Mesenchymal stem cell (in vitro differentiated cells and primary cell): Measurements from ENCODE around the gene CYP11A1.

ENCODE experiments used
- DNase-seq: peaks from one replicate; pipeline ENCODE4 v3.0.0-alpha.2; 2013
- H2AFZ ChIP-seq: one replicate; pipeline ENCODE4 v1.6.1; 2013; ENCODE audit warnings: low read depth, mild to moderate bottlenecking, control low read depth, inconsistent platforms, low read length, moderate library complexity
- H2AK5ac ChIP-seq: 2 replicates; pipeline ENCODE4 v1.6.1; 2013; ENCODE audit warnings: low read length, moderate library complexity, mild to moderate bottlenecking, inconsistent platforms; ENCODE audit not compliant: severe bottlenecking
- H2BK120ac ChIP-seq: one replicate; pipeline ENCODE4 v1.6.1; 2013; ENCODE audit warnings: low read depth, mild to moderate bottlenecking, inconsistent platforms, low read length, moderate library complexity
- H2BK12ac ChIP-seq, 2 experiments: one replicate each; pipeline ENCODE4 v1.6.1; 2013; ENCODE audit warnings: inconsistent platforms in 2 of 2, low read length in 2 of 2, mild to moderate bottlenecking in 2 of 2, moderate library complexity in 2 of 2, control low read depth in 1 of 2
- H2BK15ac ChIP-seq: one replicate; pipeline ENCODE4 v1.6.1; 2013; ENCODE audit warnings: mild to moderate bottlenecking, low read depth, inconsistent platforms; ENCODE audit not compliant: poor library complexity, severe bottlenecking
- H2BK5ac ChIP-seq: 2 replicates; pipeline ENCODE4 v1.6.1; 2013; ENCODE audit warnings: low read depth, mild to moderate bottlenecking, low read length, control low read depth, inconsistent platforms; ENCODE audit not compliant: poor library complexity, severe bottlenecking
- H3K14ac ChIP-seq, 2 experiments: one replicate each; pipeline ENCODE4 v1.6.1; 2013; ENCODE audit warnings: inconsistent platforms in 2 of 2, low read length in 2 of 2, control low read depth in 1 of 2, mild to moderate bottlenecking in 1 of 2, moderate library complexity in 1 of 2
- H3K18ac ChIP-seq, 2 experiments: one replicate each; pipeline ENCODE4 v1.6.1; 2013; ENCODE audit warnings: inconsistent platforms in 2 of 2, low read length in 2 of 2, control low read depth in 1 of 2, low read depth in 1 of 2, mild to moderate bottlenecking in 1 of 2
- H3K23ac ChIP-seq, 2 experiments: one replicate each; pipeline ENCODE4 v1.6.1; 2013; ENCODE audit warnings: inconsistent platforms in 2 of 2, low read length in 2 of 2, mild to moderate bottlenecking in 2 of 2, moderate library complexity in 2 of 2, control low read depth in 1 of 2
- H3K27ac ChIP-seq: 2 replicates; pipeline ENCODE4 v1.5.1; 2013; ENCODE audit warnings: mild to moderate bottlenecking, moderate library complexity, low read length, control low read depth, inconsistent platforms; ENCODE audit not compliant: poor library complexity, severe bottlenecking
- H3K27me3 ChIP-seq, 2 experiments: 2 replicates each; pipeline versions ENCODE4 v1.6.1 to v1.7.0; 2013; ENCODE audit warnings: low read length in 2 of 2, mild to moderate bottlenecking in 2 of 2, moderate library complexity in 2 of 2, control low read depth in 1 of 2, inconsistent platforms in 1 of 2; ENCODE audit not compliant: control insufficient read depth in 1 of 2, insufficient read depth in 1 of 2
- H3K36me3 ChIP-seq, 2 experiments: 2 replicates each; pipeline versions ENCODE4 v1.6.1 to v1.7.0; 2013; ENCODE audit warnings: low read length in 2 of 2, control low read depth in 1 of 2, inconsistent platforms in 1 of 2, low read depth in 1 of 2, mild to moderate bottlenecking in 1 of 2; ENCODE audit not compliant: insufficient read depth in 2 of 2, control insufficient read depth in 1 of 2
- H3K4ac ChIP-seq, 2 experiments: one replicate each; pipeline ENCODE4 v1.6.1; 2013; ENCODE audit warnings: inconsistent platforms in 2 of 2, low read length in 2 of 2, mild to moderate bottlenecking in 2 of 2, moderate library complexity in 2 of 2, control low read depth in 1 of 2, low read depth in 1 of 2
- H3K4me1 ChIP-seq: 2 replicates; pipeline ENCODE4 v1.6.1; 2013; ENCODE audit warnings: low read depth, low read length, control low read depth; ENCODE audit not compliant: control insufficient read depth, insufficient read depth
- H3K4me2 ChIP-seq: 2 replicates; pipeline ENCODE4 v1.6.1; 2013; ENCODE audit warnings: low read length, mild to moderate bottlenecking, inconsistent platforms; ENCODE audit not compliant: poor library complexity, severe bottlenecking
- H3K4me3 ChIP-seq, 2 experiments: 2 replicates each; pipeline versions ENCODE4 v1.5.1 to v1.7.0; 2013; ENCODE audit warnings: low read length in 2 of 2, mild to moderate bottlenecking in 2 of 2, control low read depth in 1 of 2, low read depth in 1 of 2; ENCODE audit not compliant: insufficient read depth in 1 of 2
- H3K79me1 ChIP-seq: replicated peaks from 2 replicates; pipeline ENCODE4 v1.6.1; 2013; ENCODE audit warnings: mild to moderate bottlenecking, control low read depth, low read length, inconsistent platforms; ENCODE audit not compliant: poor library complexity, severe bottlenecking
- H3K9ac ChIP-seq: 2 replicates; pipeline ENCODE4 v1.7.0; 2013; ENCODE audit warnings: mild to moderate bottlenecking, low read length, moderate library complexity
- H3K9me3 ChIP-seq: 2 replicates; pipeline ENCODE4 v1.7.0; 2013; ENCODE audit warnings: mild to moderate bottlenecking, low read length; ENCODE audit not compliant: control insufficient read depth
- H4K8ac ChIP-seq: one replicate; pipeline ENCODE4 v1.6.1; 2013; ENCODE audit warnings: inconsistent platforms, mild to moderate bottlenecking, low read length, moderate library complexity
- H4K91ac ChIP-seq: one replicate; pipeline ENCODE4 v1.6.1; 2013; ENCODE audit warnings: mild to moderate bottlenecking, low read length, inconsistent platforms
- WGBS: methylation state at CpG from one replicate; pipeline ENCODE4 v1.1.7; 2013; ENCODE audit warnings: mixed read lengths; 5-methylcytosine and 5-hydroxymethylcytosine counted together

Gene CYP11A1

DNA sequence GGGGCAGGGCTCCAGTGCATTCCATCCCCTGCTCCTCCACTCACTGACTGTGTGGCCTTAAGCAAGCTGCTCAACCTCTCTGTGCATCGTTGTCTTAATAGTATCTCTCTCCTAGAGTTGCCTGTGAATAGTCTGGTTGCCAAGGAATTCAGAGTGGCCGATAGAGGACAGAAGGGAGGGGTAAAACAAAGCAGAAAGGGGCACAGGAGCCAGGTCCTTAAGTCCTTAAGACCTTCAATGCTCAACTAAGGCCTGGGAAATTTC, 13.7 kb upstream of the CYP11A1 start:
- no peak for DNase-seq
- Histone ChIP-seq H3K27ac (no peak overlapping the region), H3K27me3 (no peaks in the 10 kb centered on the region), H3K9me3 (no peaks in the 10 kb centered on the region), H3K4me1 (peaks cover 33% of the 10 kb centered on the region), H3K18ac (no peak overlapping the region), H3K4me3 (no peak overlapping the region), H3K14ac (no peak overlapping the region), H2BK120ac (no peak overlapping the region), H3K4ac (no peak overlapping the region), H4K8ac (no peak overlapping the region), H2AK5ac (no peak overlapping the region), H3K4me2 (no peak overlapping the region), H3K79me1 (peaks cover 1% of the 10 kb centered on the region), H2BK15ac (no peak overlapping the region), H2AFZ (no peak overlapping the region), H4K91ac (no peak overlapping the region), H2BK12ac (no peak overlapping the region), H3K36me3 (peaks cover 0 to 2% of the 10 kb centered on the region in 2 experiments), H3K9ac (peak overlapping the region; percentile 1), H3K23ac (no peak overlapping the region), H2BK5ac (no peak overlapping the region)
- 91% methylated on average over 2 of the region's 2 CpGs for WGBS

DNA sequence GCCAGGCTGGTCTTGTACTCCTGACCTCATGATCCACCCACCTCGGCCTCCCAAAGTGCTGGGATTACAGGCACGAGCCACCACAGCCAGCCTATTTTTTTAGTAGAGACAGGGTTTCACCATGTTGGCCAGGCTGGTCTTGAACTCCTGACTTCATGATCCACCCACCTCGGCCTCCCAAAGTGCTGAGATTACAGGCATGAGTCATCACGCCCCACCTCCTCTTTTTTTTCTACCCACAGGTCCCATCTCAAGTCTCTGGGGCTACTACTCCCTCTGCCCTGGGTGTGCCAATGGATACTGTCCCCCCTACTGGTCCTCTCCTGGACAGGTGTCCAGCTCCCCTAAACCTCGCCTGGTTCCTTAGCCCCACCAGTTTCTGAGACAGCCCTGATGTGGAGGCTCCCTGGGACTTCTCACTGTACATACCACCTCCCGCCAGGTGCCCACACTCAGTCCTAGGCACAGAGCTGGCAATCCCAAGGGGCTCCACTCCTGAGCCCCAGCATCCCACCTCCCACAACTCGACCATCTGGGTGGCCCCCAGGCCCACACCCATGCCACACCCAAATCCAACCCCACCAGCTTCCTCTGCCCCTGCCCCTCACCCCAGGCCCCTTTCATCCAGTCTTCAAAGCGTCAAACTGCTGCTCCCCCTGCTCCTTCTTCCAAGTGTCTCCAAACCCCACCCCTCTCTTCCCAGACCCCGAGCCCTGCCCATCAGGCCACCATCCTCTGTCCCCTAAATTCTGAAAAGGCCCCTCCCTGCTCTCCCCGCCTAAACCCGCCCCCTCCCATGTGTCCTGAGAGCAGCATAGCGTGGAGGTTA, 13.1 kb upstream of the CYP11A1 start:
- no peak overlapping the region for H3K27ac ChIP-seq
- H2BK12ac ChIP-seq = no peak overlapping the region
- H3K27me3 ChIP-seq = no peaks in the 10 kb centered on the region
- no peak overlapping the region for H3K9ac ChIP-seq
- H2AK5ac ChIP-seq = no peak overlapping the region
- H2BK120ac ChIP-seq = no peak overlapping the region
- no peak overlapping the region for H3K18ac ChIP-seq
- H4K8ac ChIP-seq = no peak overlapping the region
- no peak overlapping the region for H2BK15ac ChIP-seq
- DNase-seq = no peak
- peaks cover 0 to 2% of the 10 kb centered on the region in 2 experiments for H3K36me3 ChIP-seq
- no peak overlapping the region for H3K4ac ChIP-seq
- no peak overlapping the region for H2AFZ ChIP-seq
- H3K4me1 ChIP-seq = peaks cover 27% of the 10 kb centered on the region
- H4K91ac ChIP-seq = no peak overlapping the region
- 63% methylated on average over 12 of the region's 12 CpGs for WGBS
- no peak overlapping the region for H3K23ac ChIP-seq
- H2BK5ac ChIP-seq = no peak overlapping the region
- H3K14ac ChIP-seq = no peak overlapping the region
- no peak overlapping the region for H3K4me3 ChIP-seq
- H3K4me2 ChIP-seq = no peak overlapping the region
- H3K79me1 ChIP-seq = peaks cover 1% of the 10 kb centered on the region
- H3K9me3 ChIP-seq = no peaks in the 10 kb centered on the region

DNA sequence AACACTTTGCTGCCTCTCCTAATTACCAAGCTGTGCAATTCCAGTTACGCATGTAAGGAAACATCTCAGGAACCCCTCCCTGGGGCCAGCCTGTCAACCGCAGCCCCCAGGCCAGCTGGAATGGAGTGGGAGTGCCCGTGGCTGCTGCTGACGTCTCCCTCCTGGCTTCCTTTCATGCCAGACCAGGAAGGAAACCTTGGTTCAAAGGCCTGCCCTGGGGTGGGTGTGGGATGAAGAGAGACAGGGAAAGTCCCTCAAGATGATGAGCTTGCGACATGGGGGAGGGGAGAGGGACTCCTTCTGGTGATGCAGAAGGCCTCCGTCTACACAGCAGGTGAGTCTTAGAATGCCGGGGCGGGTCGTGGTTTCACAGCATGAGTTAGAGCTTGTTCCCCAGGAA, 11.4 kb upstream of the CYP11A1 start:
- no peak for DNase-seq
- no peak overlapping the region for H2BK12ac ChIP-seq
- H2AFZ ChIP-seq = no peak overlapping the region
- no peak overlapping the region for H4K8ac ChIP-seq
- no peak overlapping the region for H3K4me3 ChIP-seq
- no peak overlapping the region for H2BK15ac ChIP-seq
- H3K79me1 ChIP-seq = peaks cover 1% of the 10 kb centered on the region
- no peaks in the 10 kb centered on the region for H3K36me3 ChIP-seq
- H3K18ac ChIP-seq = no peak overlapping the region
- no peak overlapping the region for H2BK5ac ChIP-seq
- H3K27me3 ChIP-seq = no peaks in the 10 kb centered on the region
- H3K4me2 ChIP-seq = no peak overlapping the region
- H3K27ac ChIP-seq = no peak overlapping the region
- no peak overlapping the region for H3K14ac ChIP-seq
- H3K4ac ChIP-seq = no peak overlapping the region
- H4K91ac ChIP-seq = no peak overlapping the region
- H3K9me3 ChIP-seq = no peaks in the 10 kb centered on the region
- no peak overlapping the region for H2AK5ac ChIP-seq
- peaks cover 16% of the 10 kb centered on the region for H3K4me1 ChIP-seq
- H3K23ac ChIP-seq = no peak overlapping the region
- H2BK120ac ChIP-seq = no peak overlapping the region
- WGBS = 73% methylated on average over 7 of the region's 9 CpGs
- no peak overlapping the region for H3K9ac ChIP-seq

DNA sequence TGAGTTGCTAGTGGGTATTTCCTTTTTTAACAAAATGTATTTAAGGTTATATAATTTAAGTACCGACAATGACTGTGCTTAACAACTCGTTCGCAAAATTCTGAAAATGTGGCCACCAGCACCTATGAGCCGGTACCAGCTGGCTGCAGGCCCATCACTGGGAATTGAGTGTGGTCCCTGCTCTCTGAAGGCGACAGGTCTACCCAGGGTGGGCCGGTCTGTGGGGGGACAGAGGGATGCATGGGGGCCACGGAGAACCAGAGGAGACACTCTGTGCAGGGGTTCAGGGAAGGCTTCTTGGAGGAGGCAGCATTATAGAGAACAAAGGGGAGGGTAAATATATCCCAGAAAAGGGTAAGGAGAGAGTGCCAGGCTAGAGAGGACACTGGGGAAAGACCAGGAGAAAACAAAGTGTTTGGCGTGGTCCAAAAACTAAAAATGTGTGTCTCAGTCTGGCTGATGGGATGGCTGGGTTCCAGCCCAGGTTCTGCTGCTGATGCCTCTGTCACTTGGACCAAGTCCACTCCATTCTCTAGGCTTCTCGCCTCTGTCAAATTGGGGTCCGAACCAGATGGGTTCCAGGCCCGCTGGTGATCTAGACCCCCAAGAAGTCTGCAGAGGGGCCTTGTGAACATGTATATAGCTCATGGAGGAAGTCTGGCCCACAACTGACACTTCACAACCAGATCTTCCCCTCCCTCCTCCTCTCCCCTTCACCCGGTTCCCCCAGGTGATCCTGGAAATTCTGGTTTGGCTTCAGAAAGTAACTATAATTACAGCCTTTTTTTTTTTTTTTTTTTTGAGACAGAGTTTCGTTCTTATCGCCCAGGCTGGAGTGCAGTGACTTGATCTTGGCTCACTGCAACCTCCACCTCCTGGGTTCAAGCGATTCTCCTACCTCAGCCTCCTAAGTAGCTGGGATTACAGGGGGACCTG, 10.7 kb upstream of the CYP11A1 start:
- Histone ChIP-seq H2BK12ac (no peak overlapping the region), H4K8ac (no peak overlapping the region), H3K27me3 (peaks cover 0 to 2% of the 10 kb centered on the region in 2 experiments), H3K4ac (no peak overlapping the region), H2AFZ (no peak overlapping the region), H3K23ac (no peak overlapping the region), H3K18ac (no peak overlapping the region), H3K79me1 (no peaks in the 10 kb centered on the region), H3K27ac (no peak overlapping the region), H3K9ac (no peak overlapping the region), H3K36me3 (no peaks in the 10 kb centered on the region), H3K9me3 (no peaks in the 10 kb centered on the region), H4K91ac (no peak overlapping the region), H2BK15ac (no peak overlapping the region), H2BK120ac (no peak overlapping the region), H3K4me2 (no peak overlapping the region), H3K4me3 (no peak overlapping the region), H2AK5ac (peak overlapping the region; percentile 47), H3K4me1 (peaks cover 17% of the 10 kb centered on the region), H3K14ac (no peak overlapping the region), H2BK5ac (no peak overlapping the region)
- no peak for DNase-seq
- 86% methylated on average over 14 of the region's 15 CpGs for WGBS
